SK-N-SH (cell line): ENCODE results near the gene CACNA1G. TPM values are rescaled to one million over a fixed set of nuclear protein-coding genes. Genes with fewer than 3 reads are reported as not detected.

Experiments used
- CTCF ChIA-PET: fragments of 300-600, 350-600 bp; formaldehyde crosslinking; extraction: SDS; loops from one replicate; lab custom pipeline; 2021; lab: Yijun Ruan, JAX
- POLR2A ChIA-PET: fragments of 350-600 bp; sonication (Branson Sonifier 250); formaldehyde crosslinking; extraction: SDS; loops from one replicate; lab custom pipeline; 2020; ENCODE audit warnings: antibody characterized with exemption, inconsistent platforms; lab: Yijun Ruan, JAX
- DNase-seq: peaks from one replicate; pipeline ENCODE4 v3.0.0; 2012
- H2AFZ ChIP-seq: fragments of 200-600 bp; sonication (generic); 2 replicates; pipeline ENCODE4 v1.8.1; 2016; ENCODE audit warnings: antibody characterized with exemption, mild to moderate bottlenecking, low read depth
- H3F3A ChIP-seq: fragments of 200-600 bp; sonication (generic); replicated peaks from 2 replicates; pipeline ENCODE3; 2016; ENCODE audit warnings: antibody characterized with exemption, mild to moderate bottlenecking; ENCODE audit not compliant: insufficient read depth
- H3K27ac ChIP-seq, 2 experiments: fragments of 200-500 bp in 1 of 2; fragments of 200-600 bp in 1 of 2; sonication (Bioruptor generic) in 1 of 2; sonication (generic), shearing (Covaris generic) in 1 of 2; 2 replicates each; pipeline versions ENCODE4 v1.5.1 to v1.6.1; 2014 to 2016; ENCODE audit warnings: low read depth in 2 of 2, inconsistent platforms in 1 of 2, low read length in 1 of 2, mild to moderate bottlenecking in 1 of 2, mixed read lengths in 1 of 2
- H3K27me3 ChIP-seq: fragments of 200-600 bp; sonication (generic), shearing (Covaris generic); 2 replicates; pipeline ENCODE4 v1.6.1; 2016; ENCODE audit warnings: mixed run types; ENCODE audit not compliant: insufficient read depth
- H3K36me3 ChIP-seq, 2 experiments: fragments of 200-500 bp in 1 of 2; fragments of 200-600 bp in 1 of 2; sonication (Bioruptor generic) in 1 of 2; sonication (generic) in 1 of 2; replicated peaks in 1 of 2; 2 replicates each; pipeline versions ENCODE3 to v1.5.1; 2014 to 2016; ENCODE audit warnings: low read length in 1 of 2, mild to moderate bottlenecking in 1 of 2; ENCODE audit not compliant: insufficient read depth in 2 of 2, control insufficient read depth in 1 of 2
- H3K4me1 ChIP-seq, 2 experiments: fragments of 200-500 bp in 1 of 2; fragments of 200-600 bp in 1 of 2; sonication (Bioruptor generic) in 1 of 2; sonication (generic), shearing (Covaris generic) in 1 of 2; 2 replicates each; pipeline versions ENCODE4 v1.5.1 to v1.6.1; 2014 to 2016; ENCODE audit warnings: low read depth in 1 of 2, low read length in 1 of 2, mixed run types in 1 of 2; ENCODE audit not compliant: insufficient read depth in 2 of 2, control insufficient read depth in 1 of 2
- H3K4me2 ChIP-seq: fragments of 200-600 bp; sonication (generic), shearing (Covaris generic); 2 replicates; pipeline ENCODE4 v1.6.1; 2017; ENCODE audit warnings: mixed run types
- H3K4me3 ChIP-seq, 2 experiments: fragments of 200-500 bp in 1 of 2; fragments of 200-600 bp in 1 of 2; sonication (Bioruptor generic) in 1 of 2; sonication (generic), shearing (Covaris generic) in 1 of 2; 2 replicates each; pipeline versions ENCODE4 v1.5.1 to v1.8.1; 2014 to 2016; ENCODE audit warnings: low read depth in 2 of 2, inconsistent platforms in 1 of 2, low read length in 1 of 2, mild to moderate bottlenecking in 1 of 2, mixed read lengths in 1 of 2, moderate library complexity in 1 of 2
- H3K79me2 ChIP-seq: fragments of 200-600 bp; sonication (generic); 2 replicates; pipeline ENCODE4 v1.8.1; 2017; ENCODE audit warnings: mild to moderate bottlenecking; ENCODE audit not compliant: insufficient read depth
- H3K9ac ChIP-seq: fragments of 200-600 bp; sonication (generic); 2 replicates; pipeline ENCODE4 v1.6.1; 2017; ENCODE audit warnings: mixed run types
- H3K9me2 ChIP-seq: fragments of 200-600 bp; sonication (generic); 2 replicates; pipeline ENCODE4 v1.6.1; 2017; ENCODE audit warnings: mixed run types
- H3K9me3 ChIP-seq: fragments of 200-600 bp; sonication (generic); 2 replicates; pipeline ENCODE4 v1.6.1; 2017; ENCODE audit warnings: mixed run types, mild to moderate bottlenecking, moderate library complexity
- H4K20me1 ChIP-seq: fragments of 200-600 bp; sonication (generic); 2 replicates; pipeline ENCODE4 v1.6.1; 2017; ENCODE audit warnings: mild to moderate bottlenecking, mixed run types; ENCODE audit not compliant: insufficient read depth
- EP300 ChIP-seq, 2 experiments: IDR thresholded peaks; 2 replicates each; pipeline versions ENCODE4 v1.4.0 to v1.6.1; 2012; ENCODE audit warnings: borderline replicate concordance in 1 of 2, low read depth in 1 of 2, low read length in 1 of 2
- FOSL2 ChIP-seq: IDR thresholded peaks from 2 replicates; pipeline ENCODE4 v1.4.0; 2012; ENCODE audit warnings: low read depth, mild to moderate bottlenecking, moderate library complexity, borderline replicate concordance
- FOXJ3 ChIP-seq: sonication (generic); formaldehyde crosslinking; IDR thresholded peaks from 2 replicates; pipeline ENCODE4 v1.5.1; 2020; ENCODE audit warnings: mild to moderate bottlenecking, missing genetic modification reagents
- GABPA ChIP-seq: IDR thresholded peaks from 2 replicates; pipeline ENCODE4 v1.4.0; 2012; ENCODE audit warnings: low read depth, mild to moderate bottlenecking
- GATA2 ChIP-seq: sonication (generic); formaldehyde crosslinking; IDR thresholded peaks from 2 replicates; pipeline ENCODE4 v1.5.0; 2020; ENCODE audit warnings: mild to moderate bottlenecking, missing genetic modification reagents
- JUND ChIP-seq: IDR thresholded peaks from 2 replicates; pipeline ENCODE4 v1.4.0; 2012
- MAX ChIP-seq: IDR thresholded peaks from 2 replicates; pipeline ENCODE4 v1.4.0; 2012; ENCODE audit warnings: low read depth
- MEF2A ChIP-seq: IDR thresholded peaks from 2 replicates; pipeline ENCODE4 v1.4.0; 2012; ENCODE audit warnings: low read depth, borderline replicate concordance
- MXI1 ChIP-seq: IDR thresholded peaks from 2 replicates; pipeline ENCODE4 v1.6.1; 2012; ENCODE audit warnings: mild to moderate bottlenecking, low read depth, low read length, improper control_type of control experiment
- NRF1 ChIP-seq: IDR thresholded peaks from 2 replicates; pipeline ENCODE4 v1.6.1; 2012; ENCODE audit warnings: low read depth, mild to moderate bottlenecking, low read length
- POLR2AphosphoS5 ChIP-seq: IDR thresholded peaks from 2 replicates; pipeline ENCODE4 v1.6.1; 2012; ENCODE audit warnings: low read depth, low read length
- RCOR1 ChIP-seq: fragments of 150-350 bp; IDR thresholded peaks from 2 replicates; pipeline ENCODE4 v1.6.1; 2017; ENCODE audit warnings: antibody characterized with exemption, low read length
- RXRA ChIP-seq: IDR thresholded peaks from 2 replicates; pipeline ENCODE4 v1.4.0; 2012; ENCODE audit warnings: low read depth, mild to moderate bottlenecking, borderline replicate concordance
- SIN3A ChIP-seq: IDR thresholded peaks from 2 replicates; pipeline ENCODE4 v1.6.1; 2012; ENCODE audit warnings: low read depth, mild to moderate bottlenecking, low read length, moderate library complexity, borderline replicate concordance
- SMC3 ChIP-seq: IDR thresholded peaks from 2 replicates; pipeline ENCODE4 v1.6.1; 2012; ENCODE audit warnings: low read depth, low read length, improper control_type of control experiment
- USF2 ChIP-seq: fragments of 150-350 bp; IDR thresholded peaks from 2 replicates; pipeline ENCODE4 v1.6.1; 2017; ENCODE audit warnings: antibody characterized with exemption, low read length, low read depth, borderline replicate concordance
- YY1 ChIP-seq: IDR thresholded peaks from 2 replicates; pipeline ENCODE4 v1.4.0; 2012; ENCODE audit warnings: low read depth, mild to moderate bottlenecking
- WGBS: methylation state at CpG from one replicate; pipeline ENCODE4 v1.1.6; 2017; ENCODE audit warnings: low lambda C conversion rate; 5-methylcytosine and 5-hydroxymethylcytosine counted together
- polyA plus RNA-seq, 3 experiments: library from polyadenylated mRNA; depleted of rRNA; stranded (reverse); fragments of >200 nt; gene quantifications; 2 replicates each; pipeline ENCODE4 v1.2.3, GENCODE V29; 2012
- TF ChIP-seq, protein P1 (sequence below): IDR thresholded peaks from 2 replicates; pipeline ENCODE4 v1.6.1; 2012; ENCODE audit warnings: mild to moderate bottlenecking, low read depth, low read length, moderate library complexity
- TF ChIP-seq, protein P2 (sequence below): IDR thresholded peaks from 2 replicates; pipeline ENCODE4 v1.4.0; 2012; ENCODE audit warnings: low read depth, borderline replicate concordance
- TF ChIP-seq, protein P3 (sequence below): IDR thresholded peaks from 2 replicates; pipeline ENCODE4 v1.4.0; 2012; ENCODE audit warnings: low read depth, borderline replicate concordance

Gene CACNA1G
- polyA plus RNA-seq, 1 of the 3 experiments (the other 2 are of a cell fraction), result 0.21 TPM

GRCh38 chr17:50675627-50676026 is 115.1 kb downstream of the CACNA1G start:
- no peak for DNase-seq
- CTCF ChIA-PET, result interaction anchor here (1.0 to 13.1 kb wide), 6 partner anchors 8 to 143 kb away, joined by 3 to 130 read pairs (median 4); partner anchors contain the start of gene EPN3
- Histone ChIP-seq H3K4me3 (no peak overlapping the region), H3K9me3 (no peaks in the 10 kb centered on the region), H4K20me1 (no peaks in the 10 kb centered on the region), H3K4me1 (peaks cover 10 to 13% of the 10 kb centered on the region in 2 experiments; a peak in 2 of 4 replicates), H3K27ac (no peak overlapping the region), H2AFZ (no peak overlapping the region), H3K9ac (no peak overlapping the region), H3K79me2 (no peaks in the 10 kb centered on the region)
- TF ChIP-seq, protein P1, sequence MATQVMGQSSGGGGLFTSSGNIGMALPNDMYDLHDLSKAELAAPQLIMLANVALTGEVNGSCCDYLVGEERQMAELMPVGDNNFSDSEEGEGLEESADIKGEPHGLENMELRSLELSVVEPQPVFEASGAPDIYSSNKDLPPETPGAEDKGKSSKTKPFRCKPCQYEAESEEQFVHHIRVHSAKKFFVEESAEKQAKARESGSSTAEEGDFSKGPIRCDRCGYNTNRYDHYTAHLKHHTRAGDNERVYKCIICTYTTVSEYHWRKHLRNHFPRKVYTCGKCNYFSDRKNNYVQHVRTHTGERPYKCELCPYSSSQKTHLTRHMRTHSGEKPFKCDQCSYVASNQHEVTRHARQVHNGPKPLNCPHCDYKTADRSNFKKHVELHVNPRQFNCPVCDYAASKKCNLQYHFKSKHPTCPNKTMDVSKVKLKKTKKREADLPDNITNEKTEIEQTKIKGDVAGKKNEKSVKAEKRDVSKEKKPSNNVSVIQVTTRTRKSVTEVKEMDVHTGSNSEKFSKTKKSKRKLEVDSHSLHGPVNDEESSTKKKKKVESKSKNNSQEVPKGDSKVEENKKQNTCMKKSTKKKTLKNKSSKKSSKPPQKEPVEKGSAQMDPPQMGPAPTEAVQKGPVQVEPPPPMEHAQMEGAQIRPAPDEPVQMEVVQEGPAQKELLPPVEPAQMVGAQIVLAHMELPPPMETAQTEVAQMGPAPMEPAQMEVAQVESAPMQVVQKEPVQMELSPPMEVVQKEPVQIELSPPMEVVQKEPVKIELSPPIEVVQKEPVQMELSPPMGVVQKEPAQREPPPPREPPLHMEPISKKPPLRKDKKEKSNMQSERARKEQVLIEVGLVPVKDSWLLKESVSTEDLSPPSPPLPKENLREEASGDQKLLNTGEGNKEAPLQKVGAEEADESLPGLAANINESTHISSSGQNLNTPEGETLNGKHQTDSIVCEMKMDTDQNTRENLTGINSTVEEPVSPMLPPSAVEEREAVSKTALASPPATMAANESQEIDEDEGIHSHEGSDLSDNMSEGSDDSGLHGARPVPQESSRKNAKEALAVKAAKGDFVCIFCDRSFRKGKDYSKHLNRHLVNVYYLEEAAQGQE, result no peak
- TF ChIP-seq NRF1 (no peak), FOXJ3 (CRISPR knock-in tag) (no peak), MEF2A (no peak), GABPA (no peak), SMC3 (no peak), MAX (no peak), GATA2 (no peak), RXRA (no peak), USF2 (no peak), YY1 (no peak), SIN3A (no peak), EP300 (IDR thresholded peaks at IDR 0.05; ENCODE audit: borderline replicate concordance in 1 of 2, low read depth in 1 of 2, low read length in 1 of 2) (no peak), RCOR1 (no peak), MXI1 (no peak), JUND (no peak), POLR2AphosphoS5 (no peak), FOSL2 (no peak)
- TF ChIP-seq, protein P2, sequence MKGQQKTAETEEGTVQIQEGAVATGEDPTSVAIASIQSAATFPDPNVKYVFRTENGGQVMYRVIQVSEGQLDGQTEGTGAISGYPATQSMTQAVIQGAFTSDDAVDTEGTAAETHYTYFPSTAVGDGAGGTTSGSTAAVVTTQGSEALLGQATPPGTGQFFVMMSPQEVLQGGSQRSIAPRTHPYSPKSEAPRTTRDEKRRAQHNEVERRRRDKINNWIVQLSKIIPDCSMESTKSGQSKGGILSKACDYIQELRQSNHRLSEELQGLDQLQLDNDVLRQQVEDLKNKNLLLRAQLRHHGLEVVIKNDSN, result no peak
- TF ChIP-seq, protein P3, sequence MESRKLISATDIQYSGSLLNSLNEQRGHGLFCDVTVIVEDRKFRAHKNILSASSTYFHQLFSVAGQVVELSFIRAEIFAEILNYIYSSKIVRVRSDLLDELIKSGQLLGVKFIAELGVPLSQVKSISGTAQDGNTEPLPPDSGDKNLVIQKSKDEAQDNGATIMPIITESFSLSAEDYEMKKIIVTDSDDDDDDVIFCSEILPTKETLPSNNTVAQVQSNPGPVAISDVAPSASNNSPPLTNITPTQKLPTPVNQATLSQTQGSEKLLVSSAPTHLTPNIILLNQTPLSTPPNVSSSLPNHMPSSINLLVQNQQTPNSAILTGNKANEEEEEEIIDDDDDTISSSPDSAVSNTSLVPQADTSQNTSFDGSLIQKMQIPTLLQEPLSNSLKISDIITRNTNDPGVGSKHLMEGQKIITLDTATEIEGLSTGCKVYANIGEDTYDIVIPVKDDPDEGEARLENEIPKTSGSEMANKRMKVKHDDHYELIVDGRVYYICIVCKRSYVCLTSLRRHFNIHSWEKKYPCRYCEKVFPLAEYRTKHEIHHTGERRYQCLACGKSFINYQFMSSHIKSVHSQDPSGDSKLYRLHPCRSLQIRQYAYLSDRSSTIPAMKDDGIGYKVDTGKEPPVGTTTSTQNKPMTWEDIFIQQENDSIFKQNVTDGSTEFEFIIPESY, result no peak
- TF ChIP-seq, all 33 proteins: peak for 0
- Histone ChIP-seq H3K4me2 (no peak overlapping the region), H3K9me2 (no peaks in the 10 kb centered on the region), H3F3A (peaks cover 12% of the 10 kb centered on the region), H3K27me3 (no peaks in the 10 kb centered on the region), H3K36me3 (peaks cover 27 to 32% of the 10 kb centered on the region in 2 experiments)
- POLR2A ChIA-PET, result no interaction called here
- 92% methylated on average over 7 of the region's 7 CpGs for WGBS
